HG03025 (cell line): ENCODE data around the gene AUTS2.

Experiments used
- ATAC-seq: cut with Tn5 transposase; IDR thresholded peaks from one replicate; pipeline ENCODE4 v1.9.1; 2021; ENCODE audit warnings: mild to moderate bottlenecking, moderate library complexity; ENCODE audit not compliant: unreplicated experiment, low FRiP score

Gene AUTS2

DNA sequence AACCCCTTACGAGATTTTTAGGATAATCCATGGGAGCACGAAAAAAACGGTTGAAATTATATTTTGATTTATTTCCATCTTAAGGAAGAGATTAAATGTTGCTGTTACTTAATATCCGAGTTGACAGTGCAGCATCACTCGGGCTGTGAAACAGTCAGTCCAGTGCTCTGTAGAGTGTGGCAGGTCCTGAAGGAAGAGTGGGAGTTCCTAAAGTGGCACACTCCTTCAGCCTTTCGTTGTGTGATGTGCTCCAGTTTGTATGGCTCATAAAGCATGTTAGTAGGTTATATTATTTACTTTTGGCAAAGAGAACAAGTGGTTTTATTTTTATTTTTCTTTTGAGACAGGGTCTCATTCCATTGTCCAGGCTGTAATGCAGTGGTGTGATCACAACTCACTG lies 358.3 kb downstream of the AUTS2 start:
- ATAC-seq, result no peak

DNA sequence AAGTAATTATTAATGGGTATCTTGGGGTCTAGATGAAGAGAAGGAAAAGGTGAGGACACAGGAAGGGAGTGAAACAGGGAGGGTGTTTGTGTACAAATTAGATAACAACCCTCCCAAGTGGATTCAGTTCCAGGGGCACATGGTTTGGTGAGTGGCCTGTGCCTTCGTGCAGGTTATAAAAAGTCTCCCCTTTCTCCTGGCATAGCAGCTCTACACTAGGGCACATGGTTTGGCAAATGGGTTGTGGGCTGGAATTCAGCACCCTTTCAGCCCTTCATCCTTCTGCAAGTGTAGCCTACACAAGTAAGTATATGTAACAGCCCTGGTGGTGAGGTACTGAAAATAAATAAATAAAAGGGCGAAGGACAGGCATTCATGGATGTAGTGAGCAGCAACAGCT lies 359.4 kb downstream of the AUTS2 start:
- ATAC-seq, result no peak

DNA sequence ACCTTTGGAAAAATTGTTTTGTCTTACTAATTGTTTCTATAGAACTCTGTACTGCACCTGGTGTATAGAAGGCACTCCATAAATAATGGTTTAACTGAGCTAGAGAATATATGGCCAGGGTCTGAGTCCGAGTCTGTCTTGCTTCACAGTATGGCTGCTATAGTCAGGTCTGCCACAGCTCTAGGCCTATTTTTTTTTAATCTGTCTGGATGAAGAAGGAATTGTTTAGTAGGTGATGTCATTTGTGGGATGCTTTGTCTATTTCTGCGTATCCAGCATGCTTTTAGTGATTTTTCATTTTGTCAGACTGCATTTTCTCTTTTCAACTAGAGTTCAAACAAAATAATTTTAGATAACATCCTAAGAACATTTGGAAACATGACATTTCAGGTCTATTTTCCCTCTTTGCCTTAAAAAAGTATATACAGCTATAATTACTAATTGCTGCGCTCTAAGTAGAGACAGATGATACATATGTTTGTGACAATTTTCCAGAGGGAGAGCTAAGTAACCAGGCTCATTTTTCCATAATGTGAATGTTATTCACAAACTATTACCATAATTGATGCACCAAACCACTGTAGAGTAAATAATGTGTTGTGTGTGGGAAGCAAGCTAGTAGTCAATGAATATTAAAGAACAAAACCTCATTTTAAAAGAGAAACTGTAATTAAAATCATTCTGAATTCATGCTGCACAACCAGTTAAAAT lies 361.7 kb downstream of the AUTS2 start:
- ATAC-seq, result no peak

DNA sequence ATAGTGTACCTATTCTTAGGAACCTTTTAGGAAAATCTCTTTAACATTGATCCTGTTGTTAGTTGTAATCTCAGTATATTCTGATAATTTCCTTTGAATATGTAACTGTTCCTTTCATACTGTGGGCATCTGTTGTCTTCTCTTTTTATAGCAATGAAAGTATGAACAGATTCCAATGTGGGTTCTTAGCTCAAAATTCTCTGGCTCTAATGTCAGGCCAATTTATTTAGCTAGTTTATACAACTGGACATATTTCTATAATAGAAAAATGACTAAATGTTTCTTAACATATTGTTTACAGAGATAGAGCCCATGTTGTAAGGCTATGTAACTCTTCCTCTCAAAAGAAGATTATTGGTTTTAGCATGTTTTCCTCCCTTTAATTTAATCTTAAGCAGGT lies 363.2 kb downstream of the AUTS2 start:
- no peak for ATAC-seq

DNA sequence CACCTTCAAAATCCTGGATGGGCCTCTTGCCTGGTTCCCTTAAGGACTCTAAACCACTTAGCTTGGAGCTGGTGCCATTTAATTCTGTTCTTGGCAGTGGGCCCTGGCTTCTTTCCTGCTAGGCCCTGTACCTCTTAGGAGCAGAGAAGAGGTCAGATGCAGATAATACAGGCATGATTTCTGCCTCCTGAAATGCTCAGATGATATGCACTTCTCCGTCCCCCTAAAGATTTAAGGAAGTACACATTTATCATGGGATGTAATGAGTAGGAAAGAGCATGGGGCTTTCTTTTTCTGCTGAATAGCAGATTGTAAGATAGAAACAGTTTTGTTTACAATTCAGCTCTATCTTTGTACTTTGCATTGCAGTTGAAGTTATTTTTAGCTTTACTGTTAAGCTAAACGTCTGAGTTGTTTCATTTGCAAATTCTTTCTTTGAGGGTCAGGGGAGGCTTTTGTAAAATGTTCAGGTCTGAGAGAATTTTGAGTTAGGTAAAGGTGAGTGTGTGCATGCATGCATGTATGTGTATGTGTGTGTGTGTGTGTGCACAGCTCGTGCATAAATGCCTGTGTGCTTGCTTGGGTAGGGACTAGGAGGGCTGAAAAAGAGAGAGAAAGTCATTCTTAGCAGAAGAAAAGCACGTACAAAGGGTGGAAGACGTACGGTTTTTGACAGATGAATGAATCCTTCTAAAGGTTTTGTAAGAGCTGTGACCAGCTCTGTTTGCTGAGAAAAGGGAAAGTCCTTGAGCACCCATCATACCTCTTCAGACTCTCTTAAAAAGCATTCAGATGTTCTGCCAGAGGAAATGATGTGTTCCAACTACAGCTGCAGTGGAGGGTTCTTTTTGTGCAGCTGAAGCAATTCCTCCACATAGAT lies 364.2 kb downstream of the AUTS2 start:
- no peak for ATAC-seq

DNA sequence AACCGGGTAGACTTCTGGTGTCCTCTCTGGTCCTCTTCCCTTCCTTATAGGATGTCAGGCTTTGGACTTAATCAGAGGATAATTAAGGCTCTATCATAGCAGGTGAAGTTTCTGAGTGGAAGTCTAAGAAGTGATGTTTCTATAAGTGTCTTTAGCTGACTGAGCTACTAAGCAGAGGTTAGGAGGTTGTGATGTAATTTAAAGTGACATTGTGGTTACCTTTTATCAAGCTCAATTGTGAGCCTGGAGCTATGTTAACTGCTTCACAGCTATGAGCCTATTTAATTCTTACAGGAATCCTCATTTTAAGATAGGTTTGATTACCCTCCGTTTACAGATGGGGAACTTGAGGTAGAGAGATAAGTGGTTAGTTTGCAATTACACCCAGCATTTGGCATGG lies 365.1 kb downstream of the AUTS2 start:
- no peak for ATAC-seq

DNA sequence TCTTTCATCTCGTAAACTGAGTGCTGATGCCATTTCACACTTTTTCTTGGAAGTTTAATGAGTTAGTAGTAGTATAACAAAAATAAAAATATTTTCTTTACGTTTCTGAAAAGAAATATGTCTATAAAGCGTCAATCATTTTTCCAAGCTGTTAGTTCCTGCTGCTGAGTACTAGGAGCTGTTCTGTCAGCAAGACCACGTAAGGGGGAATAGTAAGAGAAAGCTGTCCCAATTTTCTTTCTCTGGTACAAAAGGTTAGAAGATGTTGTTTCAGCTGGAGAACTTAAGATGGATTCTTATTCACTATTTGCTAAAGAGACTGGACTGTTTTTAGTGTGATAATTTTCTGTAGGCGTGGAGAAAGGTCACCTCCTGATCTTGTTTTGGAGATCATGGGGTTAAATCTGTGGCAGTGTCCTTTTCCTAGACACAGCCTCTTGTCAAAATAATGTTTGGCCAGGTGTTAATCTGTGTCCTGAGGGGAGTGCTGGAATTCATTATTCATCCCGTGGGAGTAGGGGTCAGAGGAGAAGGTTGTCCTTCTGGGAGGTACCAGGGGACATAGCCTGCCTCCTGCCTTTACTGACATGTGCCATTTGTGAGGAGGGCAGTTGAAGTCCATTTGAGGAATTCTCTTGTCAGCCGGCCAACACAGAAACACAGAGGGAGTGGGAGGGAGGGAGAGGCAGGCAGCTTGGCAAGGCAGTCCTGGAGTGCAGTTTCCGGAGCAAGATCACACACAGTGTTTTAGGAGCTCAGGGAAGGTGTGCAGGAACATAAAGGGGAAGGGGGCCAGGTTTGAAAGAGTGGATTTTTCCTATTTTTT lies 368.7 kb downstream of the AUTS2 start:
- no peak for ATAC-seq

DNA sequence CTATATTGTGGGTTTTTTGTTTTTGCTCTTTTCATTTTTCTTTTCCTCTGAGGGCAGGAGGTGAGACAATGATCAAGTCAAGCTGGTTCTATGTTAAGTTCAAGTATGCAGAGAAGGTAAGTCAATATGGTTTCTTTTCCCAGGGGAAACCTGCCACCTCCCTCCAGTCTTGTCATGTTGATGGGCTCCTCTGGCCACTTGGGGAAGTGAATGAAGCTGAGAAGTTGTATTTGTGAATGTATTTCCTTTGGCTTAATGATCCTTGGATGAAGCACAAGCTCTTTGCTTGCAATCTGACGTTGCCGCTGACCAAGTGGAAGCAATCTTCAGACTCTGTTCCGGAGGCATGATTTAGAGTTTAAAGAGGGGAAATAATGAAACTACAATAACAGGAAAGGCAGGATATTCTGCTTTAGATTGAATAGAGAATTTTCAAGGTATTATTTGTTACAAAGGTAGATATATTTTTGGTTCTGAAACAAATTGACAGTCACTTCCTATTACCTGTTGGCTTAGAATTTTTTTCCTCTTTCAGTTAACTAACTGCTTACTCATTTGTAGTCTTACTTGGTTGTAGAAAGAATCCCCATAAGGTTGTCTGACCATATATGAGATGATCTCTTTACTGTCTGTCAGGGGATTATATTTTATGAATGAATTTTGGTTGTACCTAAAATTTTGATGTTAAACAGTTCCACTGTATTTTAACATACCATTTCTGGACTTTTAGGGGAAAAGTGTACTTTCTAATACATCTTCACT lies 369.6 kb downstream of the AUTS2 start:
- no peak for ATAC-seq

DNA sequence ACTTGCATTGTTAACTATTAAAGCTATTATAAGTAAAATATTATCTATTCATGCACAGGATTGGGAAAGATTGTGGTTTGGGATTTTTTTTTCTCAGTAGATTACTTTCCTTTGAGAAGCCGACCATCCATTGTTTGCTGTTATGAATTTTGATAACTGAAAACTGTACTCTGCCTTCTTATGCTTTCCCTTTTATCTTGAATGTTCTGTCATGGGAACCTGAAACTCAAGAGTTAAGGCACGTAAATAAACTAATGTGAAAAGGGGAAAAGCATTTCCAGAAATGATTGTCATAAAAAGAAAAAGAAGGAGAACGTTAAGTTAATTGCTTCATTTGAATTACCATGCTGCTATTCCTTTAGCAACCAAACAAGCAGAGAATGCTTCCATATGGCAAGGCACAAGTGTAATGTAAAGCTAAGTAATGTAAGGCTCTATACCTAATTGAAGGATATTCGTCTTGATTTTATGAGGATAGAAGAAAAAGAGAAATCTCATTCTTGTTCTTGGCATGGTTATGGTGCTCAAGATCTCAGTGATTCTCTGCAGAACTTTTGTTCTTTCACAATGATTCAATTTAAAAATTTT lies 370.8 kb downstream of the AUTS2 start:
- no peak for ATAC-seq

DNA sequence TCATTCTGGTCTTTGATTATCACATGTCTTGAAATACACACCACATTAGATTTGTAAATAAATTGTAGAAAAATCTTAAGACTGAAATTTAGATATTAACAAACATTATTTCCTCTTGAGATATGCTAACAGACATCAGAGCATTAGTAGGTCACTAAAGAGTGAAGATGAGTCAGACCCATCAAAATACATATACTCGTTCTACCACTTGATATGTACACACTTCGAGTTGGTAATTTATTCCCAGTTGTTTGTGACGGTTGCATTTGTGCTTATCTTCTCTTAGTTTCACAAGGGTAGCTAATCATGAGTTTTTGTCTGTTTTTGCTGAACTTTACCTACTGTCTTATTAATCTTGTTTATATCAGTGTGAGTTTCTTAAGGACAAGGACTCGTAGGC lies 383.4 kb downstream of the AUTS2 start:
- ATAC-seq, result no peak

DNA sequence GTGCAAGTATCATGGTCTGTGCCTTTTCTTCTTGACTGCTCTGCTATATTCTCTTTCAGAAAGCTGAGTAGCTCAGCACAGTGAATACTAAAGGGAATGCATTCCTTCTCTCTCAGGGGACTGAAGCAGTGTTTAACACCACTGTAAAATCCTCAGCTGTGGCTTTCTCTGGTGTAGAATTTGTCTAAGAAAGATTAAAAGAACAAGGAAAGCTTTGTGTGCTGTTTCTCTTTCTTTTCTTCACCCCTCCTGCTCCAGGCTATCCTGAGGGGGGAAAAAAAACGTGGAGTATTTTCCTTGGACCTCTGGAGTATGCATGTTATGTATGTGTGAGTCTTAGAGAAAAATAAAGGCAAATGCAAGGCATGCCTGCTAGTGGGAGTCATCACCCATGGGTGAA lies 383.9 kb downstream of the AUTS2 start:
- ATAC-seq, result no peak

DNA sequence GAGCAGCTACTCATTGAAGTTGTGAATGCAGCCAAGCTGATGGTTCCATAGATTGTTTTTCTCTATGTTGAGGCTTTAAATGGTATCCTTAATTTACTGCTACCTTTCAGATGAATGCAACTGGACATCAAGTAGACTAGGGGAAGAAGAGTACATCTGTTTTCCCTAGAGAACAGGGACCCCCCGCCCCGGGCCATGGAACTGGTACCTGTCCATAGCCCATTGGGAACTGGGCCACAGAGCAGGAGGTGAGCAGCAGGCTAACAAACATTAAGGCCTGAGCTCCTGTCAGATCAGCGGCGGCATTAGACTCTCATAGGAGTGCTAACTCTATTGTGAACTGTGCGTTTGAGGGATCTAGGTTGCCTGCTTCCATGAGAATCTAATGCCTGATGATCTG lies 391.3 kb downstream of the AUTS2 start:
- no peak for ATAC-seq

DNA sequence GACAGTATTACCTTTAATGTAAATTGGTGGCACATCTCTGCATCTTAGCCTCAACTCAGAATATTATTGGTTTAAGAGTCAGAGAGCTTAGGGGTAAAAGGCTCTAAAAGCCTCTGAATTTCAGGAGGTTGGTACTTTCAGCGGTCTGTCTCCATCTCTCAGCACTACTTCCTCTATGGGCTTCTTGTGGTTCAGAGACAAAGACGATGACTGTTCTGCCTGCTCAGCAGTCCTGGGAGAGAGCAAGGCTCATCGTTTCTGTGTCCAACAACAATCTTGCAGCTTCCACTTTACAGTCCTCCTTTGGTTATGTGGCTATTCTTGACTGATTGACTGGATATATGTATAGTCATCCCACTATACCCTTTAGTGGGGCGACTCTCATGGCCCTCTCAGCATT lies 394.7 kb downstream of the AUTS2 start:
- no peak for ATAC-seq

DNA sequence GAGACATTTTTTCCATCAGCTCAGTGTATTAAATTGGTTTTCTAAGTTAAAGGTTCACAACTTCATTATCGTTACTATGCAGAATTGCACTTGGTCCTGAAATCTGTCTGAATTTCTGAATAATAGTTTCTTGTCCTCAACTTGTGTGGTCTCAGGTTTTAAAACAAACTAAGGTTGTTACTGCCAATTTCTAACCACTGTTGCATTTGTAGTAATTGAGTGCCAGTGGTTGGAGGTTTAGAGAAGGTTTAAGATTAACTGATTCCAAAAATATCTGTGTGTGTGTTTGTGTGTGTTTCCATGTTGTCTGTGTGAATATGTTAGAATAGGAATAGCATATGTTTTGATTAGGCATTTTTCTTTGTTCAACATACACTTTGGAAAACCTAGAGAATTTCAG lies 395.9 kb downstream of the AUTS2 start:
- ATAC-seq, result no peak

DNA sequence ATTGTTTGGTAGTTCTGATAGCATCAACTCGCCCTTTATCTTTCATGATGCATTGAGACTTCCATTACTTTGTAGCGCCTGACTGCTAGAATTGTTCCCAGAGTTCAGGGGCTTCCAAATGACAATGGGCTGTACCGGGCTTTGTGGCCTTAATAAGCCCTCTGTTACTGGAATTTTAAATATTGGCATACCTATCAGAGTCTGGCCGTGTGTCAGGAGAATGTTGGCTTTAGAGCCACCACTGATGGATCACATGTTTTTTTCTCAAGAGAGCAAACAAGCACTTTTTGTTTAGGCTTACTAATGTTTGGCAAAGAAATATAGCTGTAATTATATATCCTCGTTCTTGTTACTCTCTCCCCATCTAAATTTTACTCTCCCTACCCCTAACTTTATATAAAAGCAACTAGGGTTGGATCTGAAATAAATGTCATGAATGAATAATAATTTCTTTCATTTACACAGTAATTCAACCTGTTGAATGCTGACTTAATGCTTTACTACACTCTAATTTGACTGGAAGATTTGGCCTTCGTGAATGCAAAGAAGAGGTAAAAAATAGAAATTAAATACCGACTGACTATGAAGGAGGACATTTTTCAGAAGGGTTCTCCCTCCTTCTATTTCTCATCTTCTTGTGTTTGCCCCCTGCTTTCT lies 396.7 kb downstream of the AUTS2 start:
- no peak for ATAC-seq

DNA sequence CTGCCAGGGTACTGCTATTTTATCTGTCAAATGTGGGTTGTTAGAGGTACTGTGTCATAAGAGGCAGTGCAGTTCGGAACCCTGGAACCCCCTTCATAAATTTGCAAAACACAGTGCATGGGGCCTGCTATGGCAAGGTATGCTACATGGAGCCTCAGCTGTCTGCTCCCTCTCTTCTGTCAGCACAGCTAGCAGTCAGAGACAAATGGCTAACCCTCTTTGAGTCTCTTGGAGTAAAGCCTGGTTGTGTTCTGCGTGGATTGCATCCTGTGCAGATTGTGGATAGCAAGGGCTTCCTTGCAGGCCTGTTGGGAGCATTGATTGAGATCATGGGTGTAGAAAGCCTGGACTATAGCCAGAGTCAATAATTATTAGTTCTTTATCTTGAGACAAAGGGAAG lies 397.8 kb downstream of the AUTS2 start:
- no peak for ATAC-seq

DNA sequence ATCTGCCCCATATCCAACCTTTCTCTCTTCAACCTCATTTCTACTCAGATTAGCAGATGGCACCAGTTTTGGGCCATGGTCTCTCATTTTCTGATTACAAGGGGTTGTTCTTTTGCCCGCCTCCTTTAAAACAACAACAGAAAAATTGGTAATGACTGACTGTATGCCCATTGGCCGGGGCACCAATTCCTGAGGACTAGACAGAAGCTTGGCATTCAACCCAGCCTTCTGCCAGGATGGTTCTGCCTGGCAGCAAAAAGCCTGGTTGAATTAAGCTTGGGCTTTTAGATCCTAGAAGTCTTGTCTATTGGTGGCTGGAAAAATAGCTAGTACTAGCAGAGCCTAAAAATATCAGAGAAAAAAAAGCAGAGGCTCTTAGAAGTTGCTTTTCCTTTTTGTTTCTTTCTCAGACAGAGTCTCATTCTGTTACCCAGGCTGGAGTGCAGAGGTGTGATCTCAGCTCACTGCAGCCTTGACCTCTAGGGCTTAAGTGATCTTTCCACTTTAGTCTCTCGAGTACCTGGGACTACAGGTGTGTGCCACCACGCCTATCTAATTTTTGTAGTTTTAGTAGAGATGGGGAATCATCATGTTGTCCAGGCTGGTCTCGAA lies 402.6 kb downstream of the AUTS2 start:
- no peak for ATAC-seq

DNA sequence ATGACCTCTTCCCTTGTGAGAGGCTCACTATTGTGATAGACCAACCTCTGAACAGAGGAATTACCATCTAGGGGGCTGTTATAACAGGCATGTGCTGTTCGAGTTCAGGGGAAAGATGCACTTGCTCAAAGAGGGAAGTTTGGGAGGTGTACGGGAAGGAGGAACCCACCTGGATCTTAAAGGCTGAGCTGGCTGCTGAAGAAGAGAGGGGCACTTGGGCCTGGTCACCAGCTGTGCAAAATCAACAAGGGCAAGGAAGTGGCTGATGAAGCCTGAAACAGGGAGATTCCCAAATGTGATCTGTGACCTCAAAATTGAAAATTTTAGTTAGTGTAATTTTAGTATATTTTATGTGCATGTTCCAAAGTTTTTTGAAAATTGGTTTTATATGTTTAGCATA lies 407.2 kb downstream of the AUTS2 start:
- no peak for ATAC-seq

DNA sequence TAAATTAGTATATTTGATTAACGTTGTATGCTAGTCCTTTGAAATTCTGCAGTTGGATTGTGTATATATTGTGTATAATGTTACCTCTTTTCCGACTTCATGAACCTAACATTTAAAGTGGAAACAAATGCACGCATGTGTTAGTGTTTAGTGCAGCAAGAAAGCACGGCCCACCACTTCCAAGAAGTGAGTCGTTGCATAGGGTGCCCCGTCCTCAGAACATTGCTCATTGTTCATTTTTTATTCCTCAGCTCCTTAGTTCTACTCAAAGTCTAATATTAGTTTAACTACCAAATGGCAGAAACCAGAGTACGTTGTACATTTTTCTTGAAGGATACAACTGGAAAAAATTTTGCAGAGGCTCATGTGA lies 407.6 kb downstream of the AUTS2 start:
- no peak for ATAC-seq
